Keratinocyte (primary cell): ENCODE measurements around the gene PDRG1. TPM values are rescaled to one million over a fixed set of nuclear protein-coding genes. Genes with fewer than 3 reads are reported as not detected.
"Not testable (repeated sequence)": the region's sequence is repeated elsewhere in the genome, so short reads cannot be mapped to it uniquely, and the experiment has no call there.

ENCODE experiments used
- DNase-seq: peaks from one replicate; pipeline ENCODE4 v3.0.0-alpha.2; 2011; ENCODE audit warnings: low read depth, missing footprints, low spot score
- FAIRE-seq: peaks from 2 replicates; lab custom pipeline; 2011; peaks lifted over from hg19 to GRCh38; lab: Jason Lieb, UNC
- H2AFZ ChIP-seq: 2 replicates; pipeline ENCODE4 v1.6.0; 2012; ENCODE audit warnings: low read length, control low read depth, inconsistent platforms; ENCODE audit not compliant: control insufficient read depth
- H3K27ac ChIP-seq: 2 replicates; pipeline ENCODE4 v1.5.1; 2011; ENCODE audit warnings: low read length; ENCODE audit not compliant: control insufficient read depth, insufficient read depth
- H3K27me3 ChIP-seq: 3 replicates; pipeline ENCODE4 v1.6.0; 2011; ENCODE audit warnings: low read length; ENCODE audit not compliant: control insufficient read depth, insufficient read depth; ENCODE audit errors: extremely low read depth
- H3K36me3 ChIP-seq, 2 experiments: 2 replicates in 1 of 2; 3 replicates in 1 of 2; pipeline ENCODE4 v1.5.1; 2011; ENCODE audit warnings: low read length in 2 of 2, mild to moderate bottlenecking in 1 of 2; ENCODE audit not compliant: control insufficient read depth in 2 of 2, insufficient read depth in 2 of 2; ENCODE audit errors: extremely low read depth in 1 of 2
- H3K4me1 ChIP-seq: 3 replicates; pipeline ENCODE4 v1.5.1; 2011; ENCODE audit warnings: low read length; ENCODE audit not compliant: control insufficient read depth, insufficient read depth; ENCODE audit errors: extremely low read depth
- H3K4me2 ChIP-seq: 3 replicates; pipeline ENCODE4 v1.6.0; 2011; ENCODE audit warnings: low read depth, low read length; ENCODE audit not compliant: control insufficient read depth, insufficient read depth; ENCODE audit errors: extremely low read depth
- H3K4me3 ChIP-seq, 3 experiments: fragments of 200-600 bp in 1 of 3; sonication (generic) in 1 of 3; 2 replicates in 2 of 3; 3 replicates in 1 of 3; pipeline ENCODE4 v1.5.1; 2011 to 2016; ENCODE audit warnings: low read length in 3 of 3, mild to moderate bottlenecking in 3 of 3, control low read depth in 2 of 3, inconsistent platforms in 1 of 3, low read depth in 1 of 3, mixed read lengths in 1 of 3, mixed run types in 1 of 3, moderate library complexity in 1 of 3; ENCODE audit not compliant: control insufficient read depth in 2 of 3, insufficient read depth in 2 of 3; ENCODE audit errors: extremely low read depth in 1 of 3
- H3K79me2 ChIP-seq: 2 replicates; pipeline ENCODE4 v1.6.0; 2012; ENCODE audit warnings: low read length; ENCODE audit not compliant: control insufficient read depth, insufficient read depth
- H3K9ac ChIP-seq: 3 replicates; pipeline ENCODE4 v1.6.0; 2011; ENCODE audit warnings: low read length; ENCODE audit not compliant: control insufficient read depth, insufficient read depth; ENCODE audit errors: extremely low read depth
- H3K9me1 ChIP-seq: 3 replicates; pipeline ENCODE4 v1.6.0; 2011; ENCODE audit warnings: low read length; ENCODE audit not compliant: control insufficient read depth, insufficient read depth; ENCODE audit errors: extremely low read depth
- H3K9me3 ChIP-seq: 2 replicates; pipeline ENCODE4 v1.5.1; 2012; ENCODE audit warnings: low read depth, low read length; ENCODE audit not compliant: control insufficient read depth
- H4K20me1 ChIP-seq: 3 replicates; pipeline ENCODE4 v1.6.0; 2011; ENCODE audit warnings: low read length; ENCODE audit not compliant: control insufficient read depth, insufficient read depth; ENCODE audit errors: extremely low read depth
- EZH2 ChIP-seq: IDR thresholded peaks from one replicate; pipeline ENCODE4 v1.6.1; 2012; ENCODE audit warnings: inconsistent platforms, mild to moderate bottlenecking, low read length, moderate library complexity
- dilution Hi-C: fragments of 300-500 bp; cut with MboI; formaldehyde crosslinking; loops from one replicate; pipeline ENCODE4 v1.7.0; 2020; ENCODE audit warnings: low sequenced_read_pairs; ENCODE audit not compliant: extremely low pct_ligation_motif_present
- polyA plus RNA-seq, 5 experiments: library from polyadenylated mRNA; depleted of rRNA in 3 of 5; stranded (reverse) in 3 of 5; stranded (forward) in 1 of 5; unstranded in 1 of 5; fragments of >200 nt; gene quantifications; 1 replicate in 1 of 5; 2 replicates in 3 of 5; 3 replicates in 1 of 5; pipeline versions ENCODE4 v1.2.1 to v1.2.3, GENCODE V29; 2011 to 2012; ENCODE audit warnings: missing spikeins in 2 of 5, low read depth in 1 of 5, low replicate concordance in 1 of 5
- TF ChIP-seq, protein P1 (sequence below), 3 experiments: IDR thresholded peaks in 1 of 3; conservative IDR thresholded peaks in 1 of 3; optimal IDR thresholded peaks in 1 of 3; 2 replicates in 2 of 3; 3 replicates in 1 of 3; pipeline versions ENCODE3 to v1.5.1; 2011; ENCODE audit warnings: low read length in 3 of 3, mild to moderate bottlenecking in 3 of 3, moderate library complexity in 2 of 3, control low read depth in 1 of 3, inconsistent platforms in 1 of 3; ENCODE audit not compliant: insufficient read depth in 2 of 3; ENCODE audit errors: extremely low read depth in 1 of 3

Gene PDRG1
- polyA plus RNA-seq, 1 donor (not counting 4 experiments of a cell fraction or from before 2014, with no cell fraction given), result 15.3 TPM

DNA sequence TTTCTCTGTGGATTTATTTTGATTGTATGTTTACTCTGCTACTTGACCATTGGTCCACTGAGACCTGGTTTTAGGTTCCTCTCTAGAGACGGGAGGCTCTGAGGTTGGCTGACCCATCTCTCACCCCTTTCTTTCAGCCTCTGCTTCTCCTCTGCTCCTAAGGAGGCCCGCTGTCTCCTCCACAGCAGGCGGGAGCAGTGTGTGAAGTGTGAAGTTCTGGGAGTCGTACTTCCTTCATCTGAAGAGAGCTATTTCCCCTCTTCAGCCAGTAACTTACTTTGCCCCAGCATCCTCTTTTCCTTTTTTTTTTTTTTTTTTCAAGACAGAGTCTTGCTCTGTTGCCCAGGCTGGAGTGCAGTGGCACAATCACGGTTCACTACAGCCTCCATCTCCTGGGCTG lies 21.1 kb downstream of the PDRG1 start:
- Histone ChIP-seq H3K27me3 (no peaks in the 10 kb centered on the region), H3K9me3 (no peaks in the 10 kb centered on the region), H4K20me1 (no peaks in the 10 kb centered on the region), H3K79me2 (no peaks in the 10 kb centered on the region), H3K36me3 (no peaks in the 10 kb centered on the region), H3K4me3 (no peak overlapping the region), H3K9me1 (no peaks in the 10 kb centered on the region), H3K27ac (no peak overlapping the region), H3K4me2 (no peak overlapping the region), H2AFZ (no peak overlapping the region), H3K9ac (no peak overlapping the region), H3K4me1 (peaks cover 2% of the 10 kb centered on the region)
- dilution Hi-C loops, result no loop called here
- TF ChIP-seq EZH2, result no peak
- TF ChIP-seq, protein P1, sequence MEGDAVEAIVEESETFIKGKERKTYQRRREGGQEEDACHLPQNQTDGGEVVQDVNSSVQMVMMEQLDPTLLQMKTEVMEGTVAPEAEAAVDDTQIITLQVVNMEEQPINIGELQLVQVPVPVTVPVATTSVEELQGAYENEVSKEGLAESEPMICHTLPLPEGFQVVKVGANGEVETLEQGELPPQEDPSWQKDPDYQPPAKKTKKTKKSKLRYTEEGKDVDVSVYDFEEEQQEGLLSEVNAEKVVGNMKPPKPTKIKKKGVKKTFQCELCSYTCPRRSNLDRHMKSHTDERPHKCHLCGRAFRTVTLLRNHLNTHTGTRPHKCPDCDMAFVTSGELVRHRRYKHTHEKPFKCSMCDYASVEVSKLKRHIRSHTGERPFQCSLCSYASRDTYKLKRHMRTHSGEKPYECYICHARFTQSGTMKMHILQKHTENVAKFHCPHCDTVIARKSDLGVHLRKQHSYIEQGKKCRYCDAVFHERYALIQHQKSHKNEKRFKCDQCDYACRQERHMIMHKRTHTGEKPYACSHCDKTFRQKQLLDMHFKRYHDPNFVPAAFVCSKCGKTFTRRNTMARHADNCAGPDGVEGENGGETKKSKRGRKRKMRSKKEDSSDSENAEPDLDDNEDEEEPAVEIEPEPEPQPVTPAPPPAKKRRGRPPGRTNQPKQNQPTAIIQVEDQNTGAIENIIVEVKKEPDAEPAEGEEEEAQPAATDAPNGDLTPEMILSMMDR (optimal IDR thresholded peaks at IDR 0.05 in 1 of 3, IDR thresholded peaks at IDR 0.05 in 1 of 3, conservative IDR thresholded peaks at IDR 0.05 in 1 of 3; ENCODE audit: extremely low read depth in 1 of 3, insufficient read depth in 2 of 3, low read length in 3 of 3), result no peak
- FAIRE-seq (no peak), DNase-seq (no peak)

DNA sequence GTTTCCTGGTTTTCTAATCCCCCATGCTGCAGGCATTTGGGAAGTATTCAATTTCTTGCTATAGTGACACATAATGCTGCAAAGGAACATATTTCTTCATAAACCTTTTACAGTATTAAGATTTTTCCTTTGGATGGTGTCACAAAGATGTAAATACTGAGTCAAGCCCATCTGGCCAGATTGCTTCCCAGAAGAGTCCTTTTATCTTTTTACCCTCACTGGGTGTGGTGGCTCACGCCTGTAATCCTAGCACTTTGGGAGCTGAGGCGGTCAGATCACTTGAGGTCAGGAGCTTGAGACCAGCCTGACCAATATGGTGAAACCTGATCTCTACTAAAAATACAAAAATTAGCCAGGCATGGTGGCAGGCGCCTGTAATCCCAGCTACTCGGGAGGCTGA lies 22.2 kb downstream of the PDRG1 start:
- dilution Hi-C loops, H3K4me3 ChIP-seq: not testable (repeated sequence)

DNA sequence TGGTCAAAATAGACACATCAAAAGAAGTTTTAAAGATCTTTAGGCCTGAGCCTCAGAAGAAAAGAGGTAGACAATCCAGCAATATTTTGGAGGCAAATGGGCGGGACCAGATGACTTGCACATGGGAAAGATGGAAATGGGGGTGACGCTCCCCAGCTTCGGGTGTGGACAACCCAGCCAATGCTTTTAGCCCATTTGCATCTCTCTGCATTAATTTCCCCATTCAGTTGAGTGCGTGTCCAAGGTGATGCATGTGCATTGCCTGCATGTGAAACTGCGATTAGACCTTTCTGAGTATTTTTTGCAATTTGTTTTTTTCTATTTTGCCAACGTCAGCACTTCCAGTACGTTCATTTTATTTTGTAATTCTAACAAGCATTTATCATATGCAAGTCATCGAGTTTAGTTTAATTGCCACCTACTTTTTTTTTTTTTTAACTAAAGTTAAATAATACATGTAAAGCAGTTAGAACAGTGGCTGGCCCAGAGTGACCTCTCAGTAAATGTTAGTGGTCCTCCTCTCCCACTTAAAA lies 24.2 kb downstream of the PDRG1 start:
- no peak for DNase-seq
- dilution Hi-C loops, result no loop called here
- H3K27me3 ChIP-seq, result no peaks in the 10 kb centered on the region
- no peak overlapping the region for H2AFZ ChIP-seq
- no peaks in the 10 kb centered on the region for H3K79me2 ChIP-seq
- TF ChIP-seq EZH2, result no peak
- TF ChIP-seq, protein P1 (optimal IDR thresholded peaks at IDR 0.05 in 1 of 3, IDR thresholded peaks at IDR 0.05 in 1 of 3, conservative IDR thresholded peaks at IDR 0.05 in 1 of 3; ENCODE audit: extremely low read depth in 1 of 3, insufficient read depth in 2 of 3, low read length in 3 of 3), result no peak
- H3K4me1 ChIP-seq, result no peaks in the 10 kb centered on the region
- H3K9ac ChIP-seq, result no peak overlapping the region
- FAIRE-seq, result no peak
- no peak overlapping the region for H3K27ac ChIP-seq
- no peaks in the 10 kb centered on the region for H3K9me3 ChIP-seq
- H3K9me1 ChIP-seq, result no peaks in the 10 kb centered on the region
- no peaks in the 10 kb centered on the region for H4K20me1 ChIP-seq
- no peak overlapping the region for H3K4me3 ChIP-seq
- H3K4me2 ChIP-seq, result no peak overlapping the region
- no peaks in the 10 kb centered on the region for H3K36me3 ChIP-seq

More for the DNA sequence above, 22.2 kb downstream of the PDRG1 start:
- H3K27me3 ChIP-seq, DNase-seq, H3K36me3 ChIP-seq, H3K27ac ChIP-seq, H3K4me2 ChIP-seq, H3K4me1 ChIP-seq, H3K79me2 ChIP-seq, H2AFZ ChIP-seq, H3K9me1 ChIP-seq, H3K9me3 ChIP-seq, FAIRE-seq, H4K20me1 ChIP-seq, H3K9ac ChIP-seq: not testable (repeated sequence)
